ENCODE data around the gene MYOG.

- TF ChIP-seq POLR2AphosphoS5 (IDR thresholded peaks at IDR 0.05; ENCODE audit: insufficient read depth in 1 of 2, low read depth in 1 of 2): no peak
- no peak for TF ChIP-seq CTCF (IDR thresholded peaks at IDR 0.05)
Observed at GRCh38 chr1:203122159-203122558, 36.3 kb upstream of the MYOG start.
